NCI-H1417 treated with DMSO at 0.1 percent for 48 hours (cell line): Measurements from ENCODE around the gene BTBD16.

Experiments
- DNase-seq: peaks from one replicate; lab custom pipeline; 2025; lab: John Stamatoyannopoulos, UW

The BTBD16 gene

DNA sequence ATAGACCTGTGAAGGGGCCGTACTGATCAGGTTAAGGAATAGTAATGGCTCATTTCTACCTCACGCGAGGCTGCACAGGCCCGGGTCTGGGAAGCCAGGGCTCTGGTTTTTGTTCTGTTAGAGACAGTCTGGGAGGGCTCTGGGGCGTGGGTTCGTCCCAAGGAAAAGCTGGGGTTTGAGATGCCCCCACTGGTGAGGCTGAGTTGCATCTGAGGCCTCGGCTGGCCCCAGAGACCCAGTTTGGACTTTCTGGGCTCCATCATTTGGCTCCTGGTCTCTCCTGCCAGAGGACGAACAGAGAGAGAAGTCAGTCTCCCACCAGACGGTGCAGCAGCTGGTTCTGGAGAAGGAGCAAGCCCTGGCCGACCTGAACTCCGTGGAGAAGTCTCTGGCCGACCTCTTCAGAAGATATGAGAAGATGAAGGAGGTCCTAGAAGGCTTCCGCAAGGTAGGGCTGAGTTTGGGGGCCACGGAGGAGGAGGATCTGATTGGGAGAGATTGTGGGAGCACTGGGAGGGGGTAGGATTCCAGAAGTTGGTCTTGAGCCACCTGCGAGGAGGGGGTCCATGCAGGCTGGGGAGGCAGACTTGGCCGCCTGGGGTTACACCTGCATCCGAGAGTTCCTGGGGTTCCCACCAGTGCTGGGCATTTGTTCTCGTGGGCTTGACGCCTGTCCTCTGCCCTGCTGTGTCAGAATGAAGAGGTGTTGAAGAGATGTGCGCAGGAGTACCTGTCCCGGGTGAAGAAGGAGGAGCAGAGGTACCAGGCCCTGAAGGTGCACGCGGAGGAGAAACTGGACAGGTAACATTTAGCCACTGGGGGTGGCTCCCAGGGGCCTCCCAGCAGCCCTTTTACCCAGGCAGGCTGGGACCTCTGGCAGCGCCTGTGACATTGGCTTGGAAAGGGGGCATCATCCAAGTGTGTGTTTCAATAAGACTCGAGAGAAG, 22.5 kb upstream of the BTBD16 start:
- no peak for DNase-seq

DNA sequence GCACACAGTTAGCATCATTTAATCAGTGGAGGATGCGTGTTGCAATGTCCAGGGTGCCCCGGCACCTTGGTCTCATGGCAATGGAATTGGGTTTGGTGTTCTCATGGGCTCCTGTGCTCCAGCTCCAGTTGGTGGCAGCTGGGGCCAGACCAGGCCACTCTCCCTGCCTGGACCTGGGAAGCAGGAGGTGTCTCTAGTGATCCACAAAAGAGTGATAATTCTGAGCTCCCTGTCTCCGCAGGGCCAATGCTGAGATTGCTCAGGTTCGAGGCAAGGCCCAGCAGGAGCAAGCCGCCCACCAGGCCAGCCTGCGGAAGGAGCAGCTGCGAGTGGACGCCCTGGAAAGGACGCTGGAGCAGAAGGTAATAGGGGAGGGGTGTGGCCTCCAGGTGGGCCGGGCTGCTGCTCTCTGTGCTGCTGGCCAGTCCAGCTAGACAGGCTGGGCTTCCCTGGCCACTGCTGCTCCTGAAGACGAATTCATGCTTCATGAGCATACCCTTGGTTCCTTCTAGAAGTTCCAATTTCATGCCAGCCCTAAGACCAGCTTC, 21.7 kb upstream of the BTBD16 start:
- no peak for DNase-seq

DNA sequence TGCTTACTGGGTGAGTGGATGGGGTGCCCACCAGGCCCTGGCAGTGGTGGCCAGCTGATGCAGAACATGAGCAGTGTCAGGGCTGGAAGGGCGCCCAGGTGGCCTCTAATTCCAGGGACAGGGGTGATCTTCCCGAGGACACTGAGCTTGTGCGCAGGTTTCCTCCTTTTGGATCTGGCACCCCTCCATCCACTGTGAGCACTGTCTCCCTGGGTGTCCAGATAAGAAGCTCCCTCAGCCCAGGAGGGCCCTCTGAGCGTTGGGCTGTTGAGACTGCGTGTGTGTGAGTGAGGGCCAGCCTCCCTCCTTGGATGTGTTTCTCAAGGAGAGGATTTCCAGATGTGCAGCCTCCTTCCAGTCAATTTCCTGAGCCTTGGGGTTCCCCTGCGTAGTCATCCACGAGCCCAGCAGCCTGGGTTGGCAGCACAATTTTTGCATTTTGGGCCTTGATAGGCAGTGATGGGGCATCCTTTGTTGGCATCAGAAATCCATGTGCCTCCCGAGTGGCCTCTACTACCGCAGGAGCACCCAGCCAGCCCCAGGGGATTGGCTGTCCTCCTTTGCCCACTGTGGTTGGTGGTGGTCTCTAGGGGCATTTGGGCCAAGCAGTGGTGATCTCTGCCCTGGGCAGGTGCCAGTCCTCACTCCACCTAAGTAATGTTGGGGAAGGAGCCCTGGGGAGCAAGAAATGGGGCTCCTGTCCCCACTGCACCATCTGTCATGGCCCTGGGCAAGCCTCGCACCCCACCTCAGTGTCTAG, 20.9 kb upstream of the BTBD16 start:
- no peak for DNase-seq

DNA sequence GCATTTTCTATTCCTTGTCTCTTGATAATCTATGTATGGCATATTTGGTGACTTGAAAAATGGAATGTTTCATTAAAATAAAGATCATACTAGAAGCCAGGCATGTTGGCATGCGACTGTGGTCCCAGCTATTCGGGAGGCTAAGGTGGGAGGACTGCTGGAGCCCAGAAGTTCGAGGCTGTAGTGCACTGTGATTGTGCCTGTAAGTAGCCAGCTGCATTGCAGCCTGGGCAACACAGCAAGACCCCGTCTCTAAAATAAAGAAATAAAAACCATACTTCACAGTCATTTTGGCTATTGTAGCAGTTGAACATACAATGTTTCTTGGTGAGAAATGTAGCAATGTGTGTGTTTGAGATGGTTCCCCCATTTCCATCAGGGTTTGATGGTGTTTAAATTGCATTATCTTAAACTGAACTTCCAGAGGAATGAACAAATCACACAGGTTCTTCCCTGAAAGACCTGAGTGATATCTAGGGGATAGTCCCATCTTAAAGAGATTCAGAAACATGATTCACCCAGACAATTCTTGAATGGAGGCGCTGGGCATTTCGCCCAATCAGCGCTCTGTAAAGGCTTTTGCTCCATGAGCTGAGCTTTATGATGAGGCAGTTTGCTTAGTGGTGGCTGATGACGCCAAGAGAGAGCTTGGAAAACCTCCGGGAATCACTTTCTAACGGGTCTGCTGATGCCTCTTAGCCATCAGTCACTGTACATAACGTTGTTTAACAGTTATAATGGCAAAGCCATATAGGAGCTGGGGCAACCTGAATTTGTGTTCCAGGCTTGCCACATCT, 19.4 kb upstream of the BTBD16 start:
- no peak for DNase-seq

DNA sequence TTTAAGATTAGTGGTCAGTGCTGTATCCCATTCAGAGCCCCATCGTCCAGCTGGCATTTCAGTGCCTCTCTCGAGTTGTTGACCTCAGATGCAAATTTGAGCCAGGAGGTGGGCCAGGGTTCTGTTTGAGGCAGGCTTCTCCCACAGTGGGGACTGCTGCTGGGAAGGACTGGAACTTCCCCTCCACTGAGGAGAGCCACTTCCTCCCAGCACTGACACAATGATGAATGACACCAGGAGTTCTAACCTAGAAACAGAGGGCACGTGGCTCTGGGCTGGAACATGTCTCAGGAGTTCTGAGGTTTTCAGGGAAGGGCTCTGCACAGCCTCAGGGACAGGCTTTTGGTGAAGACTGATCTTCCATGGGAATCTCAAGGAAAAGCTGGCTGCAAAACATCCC, 18.3 kb upstream of the BTBD16 start:
- no peak for DNase-seq

DNA sequence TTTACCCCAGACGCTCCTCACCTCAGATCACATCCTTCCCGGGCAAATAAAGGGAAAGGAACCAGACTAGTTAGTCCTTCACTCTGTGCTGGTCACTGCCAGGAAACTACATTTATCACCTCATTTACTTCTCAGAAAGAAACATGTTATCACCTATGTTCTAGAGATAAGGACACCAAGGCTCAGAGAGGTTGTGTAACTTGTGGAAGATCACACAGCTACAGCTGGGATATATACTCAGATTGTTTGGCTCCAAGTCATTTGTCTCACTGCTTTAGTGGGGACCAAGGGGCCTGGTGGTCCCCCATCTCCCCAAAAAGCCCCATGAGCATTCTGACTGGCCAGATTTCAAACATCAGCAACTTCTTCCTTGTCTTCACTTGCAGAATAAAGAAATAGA, 17.5 kb upstream of the BTBD16 start:
- no peak for DNase-seq

DNA sequence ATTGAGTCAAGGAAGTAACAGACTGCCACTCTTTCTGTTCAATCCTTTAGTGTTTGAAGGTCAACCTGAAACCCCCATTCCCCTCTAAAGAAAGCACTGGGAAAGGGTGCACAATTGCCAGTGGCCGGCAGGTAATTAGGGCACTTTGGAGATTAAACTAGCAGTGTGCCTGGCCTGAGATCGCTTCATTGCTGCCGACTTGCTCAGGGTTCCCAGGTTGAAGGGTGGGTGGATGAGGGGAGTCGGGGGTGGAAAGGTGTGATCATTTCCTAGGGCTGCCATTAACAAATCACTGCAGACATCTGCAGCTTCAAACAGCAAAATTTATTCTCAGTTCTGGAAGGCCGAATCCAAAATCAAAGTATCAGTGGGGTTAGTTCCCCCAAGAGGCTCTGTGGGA, 16.3 kb upstream of the BTBD16 start:
- no peak for DNase-seq

DNA sequence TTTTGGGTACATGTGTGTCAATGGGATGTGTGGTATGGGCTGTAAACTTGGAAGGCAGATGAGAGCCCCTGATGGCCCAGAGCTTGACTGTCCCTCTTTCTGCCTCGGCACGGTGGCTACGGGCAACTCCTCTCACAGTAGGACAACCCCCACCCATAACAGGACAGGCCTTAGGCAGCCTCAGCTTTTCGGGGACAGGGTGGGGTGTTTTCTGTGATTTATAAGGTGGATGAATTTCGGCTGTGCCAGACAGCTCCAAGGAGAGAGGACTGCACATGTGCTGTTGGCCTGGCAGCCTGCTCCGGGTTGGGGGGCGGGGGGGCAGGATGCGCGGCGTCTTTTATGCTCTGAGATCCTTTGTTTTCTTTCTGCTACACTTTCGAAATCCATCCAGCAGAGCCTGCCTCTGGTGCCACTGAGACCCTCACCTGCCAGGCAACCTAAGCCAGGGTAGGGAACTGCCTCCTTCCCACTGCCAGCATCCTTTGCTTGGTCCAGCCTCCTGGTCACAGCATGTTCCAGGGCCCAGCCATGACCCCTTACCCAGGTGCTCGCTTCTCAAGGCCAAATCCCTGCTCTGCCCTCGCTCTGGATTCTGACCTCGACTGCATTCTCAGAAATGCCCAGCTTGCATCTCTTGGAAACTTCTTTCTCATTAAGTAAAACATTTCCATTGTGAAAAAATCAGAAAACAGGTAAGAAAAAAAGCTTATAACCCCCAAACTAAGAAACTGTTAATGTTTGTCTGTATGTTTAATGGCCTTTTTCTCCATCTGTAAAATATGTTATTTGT, 15.4 kb upstream of the BTBD16 start:
- DNase-seq = no peak

DNA sequence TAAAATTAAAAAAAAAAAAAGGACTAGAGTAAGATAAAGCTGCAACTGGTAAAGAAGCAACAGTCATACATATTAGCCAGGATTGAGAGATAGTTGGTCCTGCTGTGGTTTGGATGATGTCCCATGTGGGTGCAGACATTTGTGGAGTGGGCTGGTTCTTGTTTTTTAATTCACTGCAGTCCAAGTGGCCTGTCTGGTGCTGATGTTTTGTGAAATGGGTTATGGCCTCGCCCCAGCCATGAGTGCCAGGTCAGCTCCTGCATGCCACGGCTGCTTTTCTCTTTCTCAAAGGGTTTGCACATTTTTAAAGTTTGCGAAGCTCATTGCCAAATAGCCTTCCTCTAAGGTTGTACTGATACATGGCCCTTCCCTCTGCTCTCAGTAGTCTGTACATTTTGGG, 14.1 kb upstream of the BTBD16 start:
- no peak for DNase-seq

DNA sequence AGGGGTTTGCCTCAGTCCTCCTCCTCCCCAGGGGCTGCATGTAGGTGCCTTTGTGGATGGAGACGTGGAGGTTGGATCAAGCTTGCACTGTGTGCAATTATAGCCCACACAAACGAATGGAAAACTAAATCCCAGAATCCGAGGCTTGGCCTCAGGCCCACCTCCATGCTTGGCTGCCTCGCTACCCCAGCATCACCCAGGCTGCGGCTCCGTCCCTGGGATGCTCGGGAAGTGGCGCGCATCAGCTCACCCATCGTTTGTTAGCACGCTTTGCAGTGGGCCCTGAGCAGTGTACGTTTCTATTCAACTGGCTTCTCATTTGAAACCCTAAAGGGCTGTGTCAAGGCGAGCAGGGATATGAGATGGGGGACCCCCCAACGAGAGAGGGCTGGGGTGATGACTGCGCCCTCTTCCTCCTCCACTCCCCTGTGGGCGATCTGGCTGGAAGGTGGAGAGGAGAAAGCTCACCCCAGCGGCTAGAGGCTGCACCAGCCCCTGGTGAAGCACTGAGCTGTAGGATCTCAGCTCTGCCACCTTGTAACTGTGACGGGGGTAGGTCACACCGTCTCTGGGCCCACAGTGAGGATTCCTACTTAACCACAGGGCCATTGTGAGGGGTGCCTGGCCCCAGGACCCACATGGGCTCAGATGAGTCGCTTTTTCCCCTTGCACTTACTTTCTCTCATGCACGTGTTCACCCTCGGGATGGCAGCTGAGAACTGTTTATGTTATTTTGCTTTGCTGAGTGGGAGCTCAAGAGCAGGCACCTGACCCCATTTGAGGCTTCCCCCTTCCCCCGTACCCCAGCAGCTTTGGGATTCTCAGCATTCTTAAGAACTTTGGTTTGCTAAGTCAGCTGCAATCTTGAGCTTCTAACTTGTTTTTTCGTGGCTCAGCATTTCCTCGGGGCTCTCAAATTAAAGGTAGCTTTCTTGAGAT, 12.7 kb upstream of the BTBD16 start:
- DNase-seq = no peak

DNA sequence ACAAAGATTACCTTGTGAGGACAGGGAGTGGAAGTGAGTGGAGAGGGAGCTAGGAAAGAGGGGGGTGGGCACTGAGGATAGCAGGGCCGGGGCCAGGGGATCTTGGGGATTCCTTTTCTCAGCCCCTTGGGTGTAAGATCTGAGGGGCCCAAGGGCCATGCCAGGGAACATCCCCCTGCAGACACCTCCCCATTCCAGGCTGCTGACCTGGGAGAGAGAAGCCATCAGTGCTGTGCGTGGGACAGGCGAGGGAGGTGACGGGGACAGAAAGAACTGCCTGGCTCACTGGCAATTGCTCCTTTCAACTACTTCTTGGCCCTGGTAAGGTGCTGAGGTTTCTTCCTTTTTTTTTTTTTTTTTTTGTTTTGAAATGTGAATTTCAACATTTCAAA, 12.0 kb upstream of the BTBD16 start:
- no peak for DNase-seq

DNA sequence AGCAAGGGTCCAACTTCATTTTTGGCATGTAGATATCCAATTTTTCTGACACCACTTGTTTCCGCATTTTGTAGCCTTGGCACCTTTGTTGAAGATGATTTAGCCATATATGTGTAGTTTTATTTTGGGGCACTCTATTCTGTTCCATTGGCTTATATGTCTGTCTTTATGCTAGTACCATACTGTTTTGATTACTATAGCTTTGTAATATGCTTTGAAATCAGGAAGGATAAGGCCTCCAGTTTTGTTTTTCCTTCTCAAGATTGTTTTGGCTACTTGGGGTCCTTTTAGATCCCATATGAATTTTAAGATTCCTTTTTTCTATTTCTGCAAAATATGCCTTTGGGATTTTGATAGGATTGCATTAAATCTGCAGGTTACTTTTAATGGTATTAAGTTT, 9.5 kb upstream of the BTBD16 start:
- no peak for DNase-seq

DNA sequence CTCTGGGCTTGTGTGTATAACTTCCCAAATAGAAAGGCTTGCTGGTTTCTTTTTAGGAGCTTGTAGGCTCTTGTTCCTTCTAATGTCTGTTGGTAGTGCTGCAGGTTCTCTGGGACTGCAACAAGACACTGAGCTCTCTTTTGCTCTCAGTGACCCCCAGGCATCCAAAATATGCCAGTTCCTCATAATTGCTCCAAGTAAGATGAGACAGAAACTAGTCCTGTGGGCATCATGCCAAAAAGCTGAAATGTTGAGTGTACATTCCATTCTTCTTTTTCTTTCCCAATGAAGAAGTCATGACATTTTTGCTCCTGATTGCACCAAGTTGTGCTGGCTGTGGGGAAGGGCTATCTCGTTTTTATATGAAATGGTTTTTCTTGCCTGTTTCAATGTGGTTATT, 7.1 kb upstream of the BTBD16 start:
- no peak for DNase-seq

DNA sequence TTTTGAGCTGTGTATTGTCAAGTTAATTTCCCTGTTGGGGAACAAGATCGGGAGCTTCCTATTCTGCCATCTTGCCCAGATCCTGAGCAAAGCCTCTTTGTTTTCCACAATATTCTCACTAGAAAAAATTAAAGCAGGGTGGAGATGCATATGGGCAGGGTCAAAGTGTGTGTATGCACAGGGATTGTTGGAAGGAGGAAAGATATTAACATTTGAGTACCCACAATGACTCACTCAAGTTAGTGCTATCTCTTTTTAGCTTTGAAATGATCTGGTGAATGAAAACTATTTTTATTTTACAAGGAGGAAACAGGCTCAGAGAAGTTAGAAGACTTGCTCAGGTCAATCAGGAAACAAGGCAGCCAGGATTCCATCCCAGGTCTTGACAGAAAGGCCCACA, 6.7 kb upstream of the BTBD16 start:
- no peak for DNase-seq

DNA sequence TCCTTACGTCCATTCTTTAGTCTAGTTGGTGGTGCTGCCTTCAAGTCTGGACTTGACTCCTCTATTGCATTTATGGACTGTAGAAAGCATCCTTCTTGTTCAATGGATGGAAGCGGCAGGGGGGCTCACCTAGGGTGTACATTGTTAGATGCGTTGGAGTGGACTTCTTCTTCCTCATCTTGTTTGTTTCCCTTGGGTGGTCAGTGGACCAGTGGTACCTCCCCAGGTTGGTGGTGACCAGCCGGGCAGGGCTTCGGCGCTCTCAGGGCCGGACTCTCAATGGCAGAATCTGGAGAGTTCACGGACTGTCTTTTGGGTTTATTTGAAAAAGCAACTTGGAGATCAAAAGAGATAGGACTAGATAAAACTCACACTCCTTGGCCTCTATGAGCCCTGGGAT, 6.2 kb upstream of the BTBD16 start:
- DNase-seq = no peak

DNA sequence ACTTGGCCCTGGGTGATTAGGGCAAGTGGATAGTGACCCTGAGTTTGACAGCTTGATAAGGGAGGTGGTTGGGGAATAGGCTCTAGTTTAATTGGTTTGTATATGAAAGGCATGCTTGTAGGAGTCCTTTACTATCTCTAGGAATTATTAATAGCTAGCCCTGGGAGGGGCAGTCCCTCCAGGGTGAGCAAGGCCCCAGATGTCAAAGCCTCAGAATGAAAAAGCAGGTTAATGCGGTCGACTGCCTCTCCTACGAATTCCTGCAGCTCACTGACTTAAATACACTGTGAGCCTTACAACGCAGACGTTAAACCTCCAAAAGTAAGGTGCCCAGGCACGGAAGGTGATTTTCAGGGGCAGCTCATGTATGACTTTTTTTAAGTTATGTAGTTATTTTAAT, 5.2 kb upstream of the BTBD16 start:
- no peak for DNase-seq

DNA sequence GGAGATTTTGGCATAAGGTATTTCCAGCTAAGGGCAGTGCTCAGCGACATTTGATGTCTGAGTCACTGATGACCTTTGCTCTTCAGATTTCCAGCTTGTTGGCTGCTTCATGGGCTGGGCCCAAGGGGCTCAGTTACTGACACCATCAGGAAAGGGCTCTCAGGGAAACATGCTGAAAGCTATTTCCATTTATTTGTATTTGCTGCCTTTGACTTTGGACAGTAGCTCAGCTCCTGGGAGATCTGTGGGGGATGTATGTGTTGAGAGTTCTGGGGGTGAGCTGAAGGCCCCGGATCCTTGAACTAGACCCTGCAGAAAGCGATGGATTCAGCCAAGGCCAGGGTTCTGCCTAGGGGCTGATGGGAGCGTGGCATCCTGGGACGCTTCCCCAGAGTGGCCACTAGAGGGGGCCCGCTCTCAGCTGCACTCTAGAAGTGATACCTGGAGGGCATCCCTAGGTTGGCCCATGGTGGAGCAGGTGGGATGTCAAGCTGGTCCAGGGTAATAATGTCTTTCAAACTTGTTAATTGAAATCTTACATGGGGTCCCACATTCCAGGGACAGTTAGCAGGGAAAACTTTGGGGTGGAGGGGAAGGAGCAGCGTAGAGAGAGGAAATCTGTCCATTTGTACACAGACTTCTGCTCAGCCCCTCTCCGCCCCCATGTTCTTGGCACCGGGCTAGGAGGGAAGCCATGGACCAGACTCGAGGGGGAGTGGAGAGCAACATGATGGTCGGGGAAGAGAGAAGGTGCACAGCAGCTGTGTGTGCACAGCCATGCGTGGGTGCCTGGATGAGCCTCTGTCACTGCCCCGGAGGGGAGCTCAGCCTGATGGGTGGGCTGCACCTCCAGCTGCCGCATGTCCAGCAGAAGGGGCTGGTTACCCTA, 3.0 kb upstream of the BTBD16 start:
- no peak for DNase-seq

DNA sequence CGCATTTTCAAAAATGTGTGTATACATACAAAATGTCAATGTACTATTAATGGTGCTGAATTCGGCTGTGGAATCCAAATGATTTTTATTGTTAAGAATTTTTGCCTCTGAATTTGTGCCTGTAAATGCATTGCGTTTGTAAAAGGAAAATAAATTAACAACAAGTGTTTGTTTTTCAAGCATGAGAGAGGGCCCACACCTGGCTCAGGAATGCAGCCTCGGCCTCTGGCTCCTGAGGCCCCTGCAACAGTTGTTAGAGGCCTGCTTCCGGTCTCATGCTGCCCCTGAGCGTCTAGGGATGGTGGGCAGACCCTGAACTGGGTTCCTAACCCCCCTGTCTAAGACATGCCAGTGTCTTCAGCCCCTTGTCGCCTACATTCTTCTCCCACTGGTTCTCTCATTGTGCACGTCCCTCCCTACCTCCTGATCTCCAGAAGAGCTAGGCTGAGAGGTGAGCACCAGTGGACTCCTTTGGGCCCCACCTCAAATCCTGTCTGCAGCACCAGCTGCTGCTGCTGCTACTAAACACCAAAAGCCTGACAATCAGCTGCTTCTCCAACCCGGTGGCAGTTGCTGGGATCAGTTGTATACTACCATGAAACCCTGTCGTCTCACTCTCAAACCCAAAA, 1.9 kb upstream of the BTBD16 start:
- DNase-seq = no peak
